Activated CD4-positive, alpha-beta T cell treated with anti-CD3 and anti-CD28 coated beads, Interleukin-2, amount 50 U/mL, for 1 hour (primary cell): Measurements from ENCODE around the gene SLC22A1.
"Not testable (repeated sequence)": the region's sequence is repeated elsewhere in the genome, so short reads cannot be mapped to it uniquely, and the experiment has no call there.

ENCODE experiments used
- DNase-seq: peaks from one replicate; pipeline ENCODE4 v3.0.0-alpha.2; 2020

The SLC22A1 gene

GRCh38 chr6:160124605-160125004 lies 3.0 kb downstream of the SLC22A1 start:
- DNase-seq, result no peak

GRCh38 chr6:160125105-160125504 lies 3.5 kb downstream of the SLC22A1 start:
- DNase-seq, result not testable (repeated sequence)

GRCh38 chr6:160127270-160128124 lies 5.9 kb downstream of the SLC22A1 start:
- no peak for DNase-seq

GRCh38 chr6:160128125-160128683 lies 6.6 kb downstream of the SLC22A1 start:
- no peak for DNase-seq

- no peak for DNase-seq
Observed at GRCh38 chr6:160128879-160129516, 7.4 kb downstream of the SLC22A1 start.

- no peak for DNase-seq
Observed at GRCh38 chr6:160129881-160130615, 8.4 kb downstream of the SLC22A1 start.

GRCh38 chr6:160130729-160131484 lies 9.3 kb downstream of the SLC22A1 start:
- no peak for DNase-seq

GRCh38 chr6:160131636-160132296 lies 10.2 kb downstream of the SLC22A1 start:
- DNase-seq, result no peak

GRCh38 chr6:160132297-160132637 lies 10.7 kb downstream of the SLC22A1 start:
- DNase-seq, result no peak

GRCh38 chr6:160132776-160133338 lies 11.2 kb downstream of the SLC22A1 start:
- no peak for DNase-seq

- no peak for DNase-seq
Observed at GRCh38 chr6:160133441-160134336, 12.1 kb downstream of the SLC22A1 start.

- not testable (repeated sequence) for DNase-seq
Observed at GRCh38 chr6:160134337-160134751, 12.7 kb downstream of the SLC22A1 start.

GRCh38 chr6:160134779-160135547 lies 13.3 kb downstream of the SLC22A1 start:
- no peak for DNase-seq

- no peak for DNase-seq
Observed at GRCh38 chr6:160135907-160136655, 14.5 kb downstream of the SLC22A1 start.

GRCh38 chr6:160137130-160137988 lies 15.7 kb downstream of the SLC22A1 start:
- no peak for DNase-seq

- peak; percentile 54 for DNase-seq
Observed at GRCh38 chr6:160137989-160138835, 16.6 kb downstream of the SLC22A1 start.

- DNase-seq, result no peak
Observed at GRCh38 chr6:160138839-160139419, 17.3 kb downstream of the SLC22A1 start.
